ENCODE data around the gene CA7. TPM values are rescaled to one million over a fixed set of nuclear protein-coding genes. Genes with fewer than 3 reads are reported as not detected.

Gene CA7
- total and polyA plus RNA-seq, 8 donors, result not detected

DNA sequence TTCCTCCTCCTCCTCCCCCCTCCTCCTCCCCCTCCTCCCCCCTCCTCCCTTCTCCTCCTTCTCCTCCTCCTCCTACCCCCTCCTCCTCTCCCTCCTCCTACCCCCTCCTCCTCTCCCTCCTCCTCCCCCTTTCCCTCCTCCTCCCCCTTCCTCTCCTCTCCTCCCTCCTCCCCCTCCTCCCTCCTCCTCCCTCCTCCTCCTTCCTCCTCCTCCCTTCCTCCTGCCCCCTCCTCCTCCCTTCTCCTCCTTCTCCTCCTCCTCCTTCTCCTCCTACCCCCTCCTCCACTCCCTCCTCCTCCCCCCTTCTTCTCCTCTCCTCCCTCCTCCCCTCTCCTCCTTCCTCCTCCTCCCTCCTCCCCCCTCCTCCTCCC lies 29.5 kb downstream of the CA7 start:
- FAIRE-seq, result no peak
- TF ChIP-seq, protein P1, sequence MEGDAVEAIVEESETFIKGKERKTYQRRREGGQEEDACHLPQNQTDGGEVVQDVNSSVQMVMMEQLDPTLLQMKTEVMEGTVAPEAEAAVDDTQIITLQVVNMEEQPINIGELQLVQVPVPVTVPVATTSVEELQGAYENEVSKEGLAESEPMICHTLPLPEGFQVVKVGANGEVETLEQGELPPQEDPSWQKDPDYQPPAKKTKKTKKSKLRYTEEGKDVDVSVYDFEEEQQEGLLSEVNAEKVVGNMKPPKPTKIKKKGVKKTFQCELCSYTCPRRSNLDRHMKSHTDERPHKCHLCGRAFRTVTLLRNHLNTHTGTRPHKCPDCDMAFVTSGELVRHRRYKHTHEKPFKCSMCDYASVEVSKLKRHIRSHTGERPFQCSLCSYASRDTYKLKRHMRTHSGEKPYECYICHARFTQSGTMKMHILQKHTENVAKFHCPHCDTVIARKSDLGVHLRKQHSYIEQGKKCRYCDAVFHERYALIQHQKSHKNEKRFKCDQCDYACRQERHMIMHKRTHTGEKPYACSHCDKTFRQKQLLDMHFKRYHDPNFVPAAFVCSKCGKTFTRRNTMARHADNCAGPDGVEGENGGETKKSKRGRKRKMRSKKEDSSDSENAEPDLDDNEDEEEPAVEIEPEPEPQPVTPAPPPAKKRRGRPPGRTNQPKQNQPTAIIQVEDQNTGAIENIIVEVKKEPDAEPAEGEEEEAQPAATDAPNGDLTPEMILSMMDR (IDR thresholded peaks at IDR 0.05), result no peak
- intact Hi-C loops (cut with DNase I), result loop anchor here in 1 of 3 donors (5.0 kb wide), 1 partner anchor 146 kb away; no protein-coding TSS in a partner anchor
- H3K36me3 ChIP-seq, result no peaks in the 10 kb centered on the region
- H3K9me3 ChIP-seq, result no peaks in the 10 kb centered on the region
- H3K4me1 ChIP-seq, result peaks cover 6 to 16% (median 6%) of the 10 kb centered on the region in 3 donors
- no peak for ATAC-seq
- H3K27me3 ChIP-seq, result no peaks in the 10 kb centered on the region
- H3K4me3 ChIP-seq, result no peak overlapping the region
- DNase-seq, result peak in 1 of 6 donors; percentile 42
- H3K27ac ChIP-seq, result no peak overlapping the region

DNA sequence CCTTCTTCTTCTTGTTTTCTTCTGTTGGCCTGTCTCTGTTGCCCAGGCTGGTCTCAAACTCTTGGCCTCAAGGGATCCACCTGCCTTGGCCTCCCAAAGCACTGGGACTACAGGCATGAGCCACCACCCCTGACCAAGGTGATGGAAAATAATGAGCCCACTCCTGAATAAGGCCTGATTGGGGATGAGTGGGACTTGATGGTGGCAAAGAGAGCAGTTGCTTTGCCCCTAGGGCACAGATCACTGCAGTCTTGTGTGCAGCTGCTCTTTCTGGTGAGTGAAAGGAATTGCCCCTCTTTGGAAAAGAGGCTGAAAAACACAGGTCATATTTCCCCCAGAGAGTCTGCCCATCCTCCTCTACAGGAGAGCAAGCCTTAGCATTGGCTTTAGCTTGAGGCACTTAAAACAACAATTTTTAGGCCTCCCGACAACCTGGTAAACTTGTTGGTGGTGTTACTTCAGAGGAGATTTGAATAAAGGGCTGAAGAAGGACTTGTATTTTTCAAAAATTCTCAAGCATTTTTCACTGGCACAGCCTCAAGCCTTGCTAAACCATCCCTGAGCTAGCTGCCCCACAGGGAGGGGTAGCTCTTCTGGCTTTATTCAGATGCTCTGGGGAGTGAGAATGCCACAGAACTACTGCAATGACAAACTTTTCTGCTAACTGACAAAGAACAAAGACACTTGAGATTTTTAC lies 30.0 kb downstream of the CA7 start:
- TF ChIP-seq, protein P1 (IDR thresholded peaks at IDR 0.05), result no peak
- Histone ChIP-seq H3K4me3 (no peak overlapping the region), H3K27me3 (no peaks in the 10 kb centered on the region), H3K4me1 (peaks cover 6 to 16% (median 6%) of the 10 kb centered on the region in 3 donors), H3K9me3 (no peaks in the 10 kb centered on the region), H3K36me3 (no peaks in the 10 kb centered on the region), H3K27ac (no peak overlapping the region)
- DNase-seq (no peak), FAIRE-seq (no peak), ATAC-seq (no peak)
- WGBS, 2 donors, result 92 to 95% methylated on average over 1 of the region's 1 CpG
- intact Hi-C loops (cut with DNase I), result loop anchor here in 1 of 3 donors (5.0 kb wide), 1 partner anchor 147 kb away; no protein-coding TSS in a partner anchor

- no peak for FAIRE-seq
- peak overlapping the region in 2 of 4 donors; percentile 18 to 22 for H3K27ac ChIP-seq
These were observed 33.9 kb downstream of the CA7 start for GRCh38 chr16:66878067-66878466.

GRCh38 chr16:66880288-66881013 lies 36.2 kb downstream of the CA7 start, which contains the start of gene PDP2:
Gene PDP2 (plus strand): TSS chr16:66880515. CDS start chr16:66884285, 3,770 bp downstream.
- DNase-seq (peak; percentile 94 to 99 (median 96)), ATAC-seq (peak; percentile 95 to 98 (median 96)), FAIRE-seq (no peak)
- H3K36me3 ChIP-seq, result peaks cover 0 to 11% (median 8%) of the 10 kb centered on the region in 3 donors
- H3K27ac ChIP-seq, result peak within 1 kb of the TSS; percentile 48 to 82 (median 52)
- WGBS, 2 donors, result 0% methylated on average over 44 to 58 of the region's 58 CpGs
- no peaks in the 10 kb centered on the region for H3K27me3 ChIP-seq
- TF ChIP-seq, protein P1 (IDR thresholded peaks at IDR 0.05), result no peak
- H3K4me3 ChIP-seq, result peak within 1 kb of the TSS; percentile 60 to 94 (median 89)
- intact Hi-C loops (cut with DNase I), result no loop called here
- H3K9me3 ChIP-seq, result no peaks in the 10 kb centered on the region
- peaks cover 6 to 14% (median 7%) of the 10 kb centered on the region in 3 donors for H3K4me1 ChIP-seq

More at GRCh38 chr16:66878067-66878466, 33.9 kb downstream of the CA7 start:
- 14 to 17% methylated on average over 5 of the region's 5 CpGs for WGBS, 2 donors
- Histone ChIP-seq H3K9me3 (no peaks in the 10 kb centered on the region), H3K36me3 (no peaks in the 10 kb centered on the region), H3K4me1 (peaks cover 6 to 14% (median 7%) of the 10 kb centered on the region in 3 donors), H3K27me3 (no peaks in the 10 kb centered on the region), H3K4me3 (no peak overlapping the region)
- TF ChIP-seq, protein P1 (IDR thresholded peaks at IDR 0.05), result no peak
- peak in 2 of 4 donors; percentile 2 to 14 for ATAC-seq
- intact Hi-C loops (cut with DNase I), result no loop called here
- DNase-seq, result peak in 3 of 6 donors; percentile 57 to 64 (median 57)

Data from pancreas (tissue), 10 donors.